RPMI8226 (cell line): ENCODE results near the gene DELE1.

Experiments used
- DNase-seq: peaks from one replicate; pipeline ENCODE4 v3.0.0-alpha.2; 2015

Gene DELE1

DNA sequence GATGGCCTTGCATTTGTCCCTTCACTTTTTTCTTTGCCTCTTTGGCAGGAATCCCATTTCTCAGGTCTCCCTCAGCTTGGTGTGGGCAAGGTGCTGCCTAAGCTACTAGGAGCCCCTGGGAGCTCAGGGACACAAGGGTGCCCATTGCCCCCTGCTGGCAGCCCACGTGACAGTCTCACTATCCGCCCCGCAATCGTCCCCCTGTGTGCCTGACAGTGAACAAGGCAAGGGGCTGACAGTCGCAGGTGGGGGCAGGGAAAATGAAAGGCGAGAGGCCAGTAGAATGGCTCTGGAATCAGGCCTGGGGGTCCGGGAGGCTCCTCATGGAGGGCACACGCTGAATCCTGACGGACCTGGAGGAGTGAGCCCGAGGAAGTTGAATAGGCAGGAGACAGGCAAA lies 36.3 kb downstream of the DELE1 start:
- DNase-seq: peak; percentile 69

GRCh38 chr5:141960449-141961323 lies 37.0 kb downstream of the DELE1 start:
- peak; percentile 92 for DNase-seq

GRCh38 chr5:141961466-141961865 lies 37.8 kb downstream of the DELE1 start:
- DNase-seq: no peak

DNA sequence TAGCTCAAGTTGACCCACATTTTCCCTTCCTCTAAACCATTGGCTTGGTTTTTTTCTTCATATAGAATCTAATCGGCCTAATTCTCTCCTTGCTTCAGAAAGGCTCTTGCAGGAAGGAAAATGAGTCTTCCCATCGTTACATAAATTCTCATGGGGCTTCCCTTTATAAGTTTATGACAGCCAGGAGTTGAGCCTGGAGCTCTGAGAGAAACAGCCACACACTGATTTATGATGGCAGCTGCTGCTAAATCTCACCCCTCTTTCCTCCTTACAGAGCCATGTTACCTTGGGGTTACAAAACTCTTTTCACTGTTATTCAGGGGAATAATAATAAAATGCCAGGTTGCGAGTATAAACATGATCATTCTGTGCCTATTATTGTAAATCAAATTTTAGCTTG lies 40.0 kb downstream of the DELE1 start:
- no peak for DNase-seq

- no peak for DNase-seq
Observed at GRCh38 chr5:141965071-141965470, 41.4 kb downstream of the DELE1 start.

DNA sequence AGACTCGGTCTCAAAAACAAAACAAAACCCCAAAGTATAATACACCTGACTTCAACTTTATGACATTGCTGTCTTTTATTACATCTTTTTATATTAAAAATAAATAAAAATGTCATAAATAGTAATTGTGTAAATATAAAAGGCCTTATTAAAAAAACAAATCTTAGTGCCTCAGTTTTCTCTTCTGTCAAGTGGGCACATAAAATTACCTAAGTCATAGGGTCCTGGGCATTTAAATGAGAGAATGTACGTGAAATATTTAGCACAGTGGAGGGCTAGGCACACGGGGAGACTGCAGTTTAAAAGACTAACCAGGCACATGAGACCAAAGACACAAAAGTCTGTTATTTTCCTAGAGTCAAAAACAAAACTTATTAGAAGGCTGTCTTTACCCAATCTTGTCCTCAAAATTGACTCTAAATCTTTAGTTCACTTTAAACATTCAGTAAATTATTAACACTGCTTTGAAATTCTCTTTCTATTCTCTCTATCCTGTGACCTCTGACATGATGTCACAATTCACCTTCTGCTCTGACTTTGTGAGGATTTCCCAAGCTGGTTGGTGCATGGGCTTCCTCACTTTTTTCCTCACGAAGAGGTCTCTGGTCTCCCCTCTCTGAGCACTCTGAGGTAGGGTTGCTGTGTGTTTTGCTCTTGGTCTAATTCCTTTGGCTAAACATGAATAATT lies 42.7 kb downstream of the DELE1 start:
- DNase-seq: no peak

DNA sequence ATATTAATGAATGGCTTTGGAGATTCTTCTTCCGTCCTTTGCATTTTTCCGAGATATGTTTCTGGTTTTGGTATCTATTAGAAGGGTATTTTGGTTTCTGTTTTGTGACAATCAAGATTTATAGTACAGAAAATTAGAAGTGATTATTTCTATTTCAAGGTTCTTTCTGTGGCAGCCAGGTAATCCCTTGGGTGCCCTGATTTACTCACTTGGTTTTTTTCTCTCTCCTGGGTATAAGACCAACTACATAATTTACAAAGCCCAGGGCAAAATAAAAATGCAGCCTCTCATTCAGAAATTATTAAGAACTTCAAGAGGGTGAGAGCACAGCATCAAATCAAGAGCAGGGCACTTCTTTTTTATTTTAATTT lies 43.3 kb downstream of the DELE1 start:
- DNase-seq: no peak

DNA sequence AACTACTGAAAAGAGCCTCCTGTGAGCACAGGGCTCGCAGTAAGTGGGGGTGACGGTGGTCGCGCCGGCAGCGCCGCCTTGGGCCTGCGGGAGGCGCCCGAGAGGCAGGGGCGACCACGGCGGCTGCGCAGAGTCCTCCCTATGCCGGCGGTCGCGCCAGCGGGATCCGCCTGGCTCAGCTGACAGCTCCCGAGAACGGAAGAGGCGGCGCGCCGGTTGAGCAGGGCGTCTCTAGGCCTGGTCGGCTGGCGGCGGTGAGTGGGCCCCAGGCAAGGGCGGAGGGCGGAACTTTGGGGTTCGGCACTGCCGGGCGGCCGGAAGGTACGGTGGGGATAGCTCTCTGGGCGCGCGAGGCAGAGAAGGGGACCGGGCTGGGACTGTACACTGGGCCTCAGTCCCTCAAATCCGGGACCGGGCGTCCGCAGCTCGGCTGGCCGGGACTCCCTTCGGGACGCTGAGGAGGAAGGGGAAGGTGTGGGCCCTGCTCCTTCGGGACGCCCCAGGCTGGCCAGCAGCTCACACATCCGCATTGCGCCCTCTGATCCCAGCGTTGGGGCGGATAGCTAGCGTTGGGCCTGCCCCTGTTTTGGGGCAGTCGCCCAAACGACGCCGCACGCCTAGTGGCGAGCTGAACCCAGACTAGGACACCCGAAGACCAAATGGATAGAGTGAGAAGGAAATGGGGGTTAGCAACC lies 45.4 kb downstream of the DELE1 start, which contains the start of gene RNF14:
RNF14 (plus strand) TSS at position 192 of the 695 bp plus-strand sequence. CDS start 4,484 bp downstream, outside the sequence.
- peak; percentile 96 for DNase-seq

GRCh38 chr5:141969783-141970771 lies 46.4 kb downstream of the DELE1 start:
- peak; percentile 80 for DNase-seq

- DNase-seq: no peak
Observed at GRCh38 chr5:141973871-141974595, 50.4 kb downstream of the DELE1 start.

DNA sequence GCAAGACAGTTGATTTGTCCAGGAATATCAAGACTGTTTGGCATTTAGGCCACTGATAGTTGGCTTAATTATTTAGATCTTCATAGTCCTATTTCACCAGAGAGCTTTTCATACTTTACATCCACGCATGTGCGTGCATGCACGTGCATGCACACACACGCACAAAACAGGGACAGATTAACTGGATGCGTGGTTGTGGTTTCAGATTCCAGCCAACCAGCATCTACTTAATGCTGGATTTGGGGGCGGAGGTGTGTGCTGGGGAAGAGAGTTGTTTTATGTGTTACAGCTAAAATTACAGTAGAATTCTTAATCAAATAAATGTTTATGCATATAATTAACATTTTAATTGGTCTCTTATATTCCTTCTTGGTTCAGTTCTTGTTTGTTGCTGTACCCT lies 52.5 kb downstream of the DELE1 start:
- DNase-seq: no peak

GRCh38 chr5:141978389-141978788 lies 54.7 kb downstream of the DELE1 start:
- DNase-seq: no peak

GRCh38 chr5:141982626-141983025 lies 59.0 kb downstream of the DELE1 start:
- no peak for DNase-seq

- no peak for DNase-seq
Observed at GRCh38 chr5:141986072-141986471, 62.4 kb downstream of the DELE1 start.

- no peak for DNase-seq
Observed at GRCh38 chr5:141989720-141990119, 66.0 kb downstream of the DELE1 start.
